GM18907 (cell line): Measurements from ENCODE around the gene PHLPP1.
"Not testable (repeated sequence)": the region's sequence is repeated elsewhere in the genome, so short reads cannot be mapped to it uniquely, and the experiment has no call there.

ENCODE experiments used
- ATAC-seq: cut with Tn5 transposase; IDR thresholded peaks from one replicate; pipeline ENCODE4 v1.9.1; 2021; ENCODE audit warnings: mild to moderate bottlenecking, moderate library complexity; ENCODE audit not compliant: unreplicated experiment

Gene PHLPP1

DNA sequence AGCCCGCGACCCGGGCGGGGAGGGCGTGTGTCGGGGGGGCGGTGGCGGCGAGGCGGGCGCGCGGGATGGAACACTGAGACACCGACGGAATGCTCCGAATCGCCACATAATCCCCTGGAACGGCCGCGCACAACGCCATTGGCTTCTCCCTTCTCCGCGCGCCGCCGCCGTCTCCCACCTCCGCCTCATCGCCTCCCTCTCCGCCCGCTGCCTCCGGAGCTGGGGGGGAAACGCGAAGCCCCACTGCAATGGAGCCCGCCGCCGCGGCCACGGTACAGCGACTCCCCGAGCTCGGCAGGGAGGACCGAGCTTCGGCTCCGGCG is at the start of gene PHLPP1:
PHLPP1 (plus strand) TSS at position 106 of the 323 bp plus-strand sequence; CDS start at position 249, 143 bp downstream.
- ATAC-seq, result peak; percentile 25

DNA sequence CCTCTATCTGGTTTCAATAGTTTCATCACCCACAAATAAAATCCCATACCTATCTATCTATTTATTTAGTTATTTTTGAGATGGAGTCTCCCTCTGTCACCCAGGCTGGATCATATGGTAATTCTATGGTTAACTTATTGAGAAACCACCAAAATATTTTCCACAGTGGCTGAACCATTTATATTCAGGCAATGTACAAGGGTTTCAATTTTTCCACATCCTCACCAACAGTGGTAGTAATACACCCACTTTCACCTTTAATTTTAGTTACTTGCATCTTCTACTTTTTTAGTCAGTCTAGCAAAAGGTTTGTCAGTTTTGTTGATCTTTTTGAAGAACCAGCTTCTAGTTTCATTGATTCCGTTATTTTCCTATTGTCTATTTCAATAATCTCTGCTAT is 46.1 kb upstream of the PHLPP1 start:
- ATAC-seq, result no peak

DNA sequence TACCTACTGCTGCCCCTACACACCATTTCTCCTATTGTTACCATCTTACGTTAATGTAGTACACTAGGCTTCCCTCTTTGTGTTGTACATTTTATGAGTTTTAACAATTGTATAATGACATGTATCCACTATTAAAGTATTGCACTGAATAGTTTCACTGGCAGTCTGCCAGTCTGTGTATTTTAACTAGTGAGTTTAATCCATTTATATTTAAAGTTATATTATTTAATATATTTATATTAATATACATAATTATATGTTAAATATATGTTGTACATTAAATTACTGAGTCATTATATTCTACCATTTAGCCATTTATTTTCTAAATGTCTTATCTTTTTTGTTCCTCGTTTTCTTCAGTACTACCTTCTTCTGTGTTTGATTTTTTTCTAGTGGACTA is 44.8 kb upstream of the PHLPP1 start:
- ATAC-seq, result no peak

DNA sequence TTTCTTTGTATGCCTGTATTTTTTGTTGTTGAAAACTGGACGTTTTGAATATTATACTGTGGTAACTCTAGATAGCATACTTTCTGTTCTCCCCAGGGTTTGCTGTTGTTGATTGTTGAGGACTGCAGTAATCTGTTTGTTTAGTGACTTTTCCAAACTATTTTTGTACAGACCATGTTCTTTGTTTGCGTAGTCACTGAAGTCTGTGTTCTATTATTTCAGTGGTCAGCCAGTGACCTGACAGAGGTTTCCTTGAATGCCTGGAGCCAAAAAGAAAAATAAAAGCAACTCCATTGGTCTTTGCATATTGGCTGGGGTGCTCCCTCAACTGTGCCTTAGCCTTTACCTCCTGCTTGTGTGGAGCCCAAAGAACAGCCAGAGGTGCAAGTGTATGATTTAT is 42.7 kb upstream of the PHLPP1 start:
- no peak for ATAC-seq

DNA sequence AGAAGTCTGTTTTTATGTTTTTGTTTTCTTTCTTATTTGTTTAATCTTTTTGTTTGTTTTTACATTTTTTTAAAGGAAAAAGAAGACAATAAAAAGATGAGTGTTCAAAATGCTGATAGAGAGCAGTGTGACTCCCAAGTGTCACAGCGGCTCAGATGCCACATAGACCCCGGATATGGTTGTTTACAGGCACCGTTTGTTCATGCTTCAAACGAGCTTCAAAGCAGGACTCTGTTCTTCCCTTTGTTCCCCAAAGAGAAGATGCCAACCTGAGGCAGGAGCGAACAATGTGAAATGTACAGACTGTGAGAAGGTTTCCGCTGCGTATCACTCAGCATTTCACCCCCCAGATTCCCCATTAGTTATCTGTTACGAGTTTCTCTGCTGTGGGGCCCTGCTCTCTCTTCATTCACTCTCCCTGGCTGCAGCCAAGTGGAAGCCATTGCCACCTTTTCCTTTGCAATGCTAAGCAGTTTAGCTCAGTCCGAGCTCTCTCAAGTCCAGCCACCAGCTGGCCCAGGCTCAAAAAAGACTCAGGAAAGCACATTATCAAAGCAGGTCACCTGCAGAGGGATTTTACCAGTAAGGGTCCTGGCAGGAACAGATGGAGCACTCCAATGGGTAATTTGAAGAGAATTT is 36.4 kb upstream of the PHLPP1 start:
- ATAC-seq, result no peak

DNA sequence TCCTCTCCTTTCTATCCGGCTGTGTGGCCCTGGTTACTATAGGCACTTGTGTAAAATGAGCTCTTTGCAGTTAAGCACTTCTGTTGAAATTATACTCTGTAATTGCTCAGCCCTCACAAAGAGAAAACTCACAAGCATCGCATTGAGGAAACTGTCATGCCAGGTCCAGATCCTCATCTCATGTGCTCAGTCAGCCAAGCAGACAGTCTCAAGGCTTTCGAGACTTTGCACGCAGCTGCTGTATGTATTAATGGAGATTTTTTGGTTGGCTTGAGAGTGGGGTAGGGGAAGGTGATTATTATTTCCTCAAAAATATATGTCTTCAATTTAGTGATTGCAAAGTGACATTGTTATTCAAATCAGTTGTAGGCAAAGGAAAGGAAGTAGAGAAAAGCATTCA is 33.0 kb upstream of the PHLPP1 start:
- ATAC-seq, result no peak

DNA sequence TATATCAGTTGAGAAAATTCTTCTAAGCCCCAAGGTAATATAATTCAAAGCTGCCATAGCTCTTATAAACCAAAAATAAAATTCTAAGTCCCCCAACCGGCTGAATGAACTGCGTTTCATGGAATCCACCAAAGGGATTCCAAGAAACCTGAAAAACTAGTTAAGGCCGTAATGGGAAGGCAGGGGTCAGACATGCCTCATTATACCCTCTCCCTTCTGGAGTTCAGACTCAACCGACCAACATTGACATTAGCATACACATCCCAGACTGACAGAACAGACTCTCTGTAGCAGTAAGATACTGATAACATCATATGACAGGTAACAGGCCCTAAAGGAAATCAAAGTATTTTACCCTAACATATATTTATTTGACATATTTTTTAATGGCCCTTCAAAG is 31.4 kb upstream of the PHLPP1 start:
- no peak for ATAC-seq

DNA sequence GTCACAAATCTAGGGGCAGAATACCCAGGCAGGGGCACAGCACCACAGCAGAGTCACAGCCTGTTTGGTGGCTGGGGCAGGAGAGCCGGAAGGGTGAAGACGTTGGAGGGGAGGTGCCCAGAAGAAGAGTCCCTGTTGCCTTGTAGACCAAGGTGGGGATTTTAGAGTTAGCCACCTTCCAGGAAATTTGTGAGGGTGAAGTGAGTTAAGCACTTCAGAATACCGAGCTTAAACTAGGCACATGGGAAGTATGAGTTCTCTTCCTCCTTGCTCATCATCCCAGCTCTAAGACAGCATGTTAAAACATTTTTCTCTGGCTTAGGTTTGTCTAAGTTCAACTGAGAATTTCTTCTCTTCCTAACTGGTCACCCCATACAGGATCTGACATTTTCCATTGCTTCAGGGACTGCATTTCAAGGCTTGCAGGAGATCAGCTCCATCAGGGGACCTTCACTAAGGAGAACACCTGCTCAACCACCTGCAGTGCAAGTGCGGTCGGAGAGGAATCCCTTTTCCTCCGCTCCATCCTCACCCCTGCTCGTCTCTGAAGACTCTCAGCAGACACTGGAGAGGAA is 26.5 kb upstream of the PHLPP1 start:
- no peak for ATAC-seq

DNA sequence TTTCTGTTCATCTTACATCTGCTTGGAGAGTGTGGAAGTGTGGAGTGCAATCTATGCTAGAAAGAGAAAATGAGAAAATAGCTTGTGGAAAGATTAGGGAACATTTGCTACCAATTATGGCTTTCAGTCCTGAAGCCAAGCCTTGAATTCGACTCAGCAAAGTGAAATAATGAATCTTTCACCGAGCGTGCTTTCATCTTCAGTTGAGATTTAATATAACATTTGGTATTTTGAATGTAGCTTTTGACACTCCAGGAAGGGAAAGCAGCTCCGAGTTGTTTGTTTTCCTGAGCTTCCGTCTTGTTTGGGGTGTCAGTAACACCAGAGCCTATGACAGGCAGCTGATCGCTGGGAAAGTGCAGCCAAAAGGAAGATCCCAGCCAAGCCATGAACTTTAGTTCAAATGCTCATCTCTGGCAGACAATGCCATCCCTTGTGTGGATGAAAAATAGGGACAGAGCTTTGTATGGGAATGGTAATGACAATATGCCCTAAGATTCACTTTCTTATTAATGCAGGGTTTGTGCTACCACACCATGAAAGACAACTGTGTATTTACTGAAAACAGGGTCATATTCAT is 25.0 kb upstream of the PHLPP1 start:
- no peak for ATAC-seq

DNA sequence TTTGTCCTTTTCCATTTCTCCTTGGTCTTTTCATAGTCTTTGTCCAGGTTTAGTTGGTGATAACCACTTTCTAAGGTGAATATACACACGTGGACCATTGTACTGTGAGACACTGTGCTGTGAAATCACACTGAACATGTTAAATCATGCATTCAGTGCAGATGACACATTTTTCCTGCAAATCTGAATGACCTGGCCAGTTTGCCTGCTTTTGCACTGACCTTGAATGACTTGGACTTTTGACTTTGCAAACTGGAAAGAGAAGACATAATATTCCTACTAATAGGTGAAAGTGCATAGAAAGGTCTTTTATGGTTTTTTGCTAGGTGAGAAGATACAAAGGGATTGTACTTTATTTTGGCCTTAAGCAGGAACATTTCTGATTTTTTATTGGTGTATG is 21.7 kb upstream of the PHLPP1 start:
- no peak for ATAC-seq

DNA sequence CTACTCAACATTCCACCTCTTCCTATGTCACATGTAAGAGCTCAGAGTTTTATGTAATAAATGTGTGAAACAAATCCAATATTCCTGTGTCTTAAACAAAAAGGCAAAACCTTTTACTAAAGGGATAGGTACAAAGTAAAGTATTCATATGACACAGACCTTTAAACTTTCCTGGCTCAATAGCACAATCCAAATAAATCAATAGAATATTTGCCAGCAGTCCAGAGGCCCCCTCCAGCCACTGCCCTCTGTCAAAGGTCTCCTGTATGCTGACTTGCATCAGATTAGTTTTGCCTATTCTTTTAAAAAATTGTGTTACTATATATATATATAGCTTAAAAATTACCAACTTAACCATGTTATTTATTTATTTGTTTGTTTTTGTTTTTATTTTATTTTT is 17.7 kb upstream of the PHLPP1 start:
- ATAC-seq, result no peak

DNA sequence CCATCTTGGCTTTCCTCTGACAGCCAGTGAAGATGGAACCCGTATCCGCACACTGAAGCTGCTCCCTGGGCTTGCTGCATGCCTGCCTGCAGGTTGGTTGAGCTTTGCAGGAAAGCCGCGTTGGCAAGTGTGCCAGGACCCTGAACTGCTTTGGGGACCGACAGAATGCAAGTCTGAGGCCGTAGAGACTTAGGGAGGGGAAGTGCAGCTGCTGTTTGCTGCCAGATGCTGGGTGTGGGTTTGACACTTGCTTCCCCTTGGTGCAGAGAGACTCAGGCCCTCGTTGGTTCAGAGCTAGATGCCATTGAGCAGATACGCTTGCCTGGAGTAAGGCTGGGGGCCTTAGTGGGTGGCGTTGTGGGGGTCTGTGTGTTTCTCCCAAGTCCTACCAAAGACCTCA is 13.1 kb upstream of the PHLPP1 start:
- no peak for ATAC-seq

DNA sequence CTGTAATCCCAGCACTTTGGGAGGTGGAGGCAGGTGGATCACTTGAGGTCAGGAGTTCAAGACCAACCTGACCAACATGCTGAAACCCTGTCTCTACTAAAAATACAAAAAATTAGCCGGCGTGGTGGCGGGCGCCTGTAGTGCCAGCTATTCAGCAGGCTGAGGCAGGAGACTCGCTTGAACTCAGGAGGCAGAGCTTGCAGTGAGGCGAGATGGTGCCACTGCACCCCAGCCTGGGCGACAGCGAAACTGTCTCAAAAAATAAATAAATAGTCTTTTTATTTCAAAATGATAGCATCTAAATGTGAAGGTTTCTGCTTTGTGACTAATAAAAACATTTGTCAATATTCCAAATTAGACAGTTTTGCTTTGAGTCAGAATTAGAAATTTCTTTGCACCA is 8.5 kb upstream of the PHLPP1 start:
- not testable (repeated sequence) for ATAC-seq

DNA sequence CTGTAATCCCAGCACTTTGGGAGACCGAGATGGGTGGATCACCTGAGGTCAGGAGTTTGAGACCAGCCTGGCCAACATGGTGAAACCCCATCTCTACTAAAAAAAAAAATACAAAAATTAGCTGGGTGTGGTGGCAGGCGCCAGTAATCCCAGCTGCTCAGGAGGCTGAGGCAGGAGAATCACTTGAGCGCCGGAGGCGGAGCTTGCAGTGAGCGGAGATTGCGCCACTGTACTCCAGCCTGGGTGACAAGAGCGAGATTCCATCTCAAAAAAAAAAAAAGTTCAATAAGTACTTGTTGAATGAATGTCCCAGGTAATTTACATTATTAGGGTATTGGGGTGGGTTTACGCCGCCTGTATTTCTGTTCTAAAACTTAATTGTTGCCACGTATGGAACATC is 5.4 kb upstream of the PHLPP1 start:
- not testable (repeated sequence) for ATAC-seq

DNA sequence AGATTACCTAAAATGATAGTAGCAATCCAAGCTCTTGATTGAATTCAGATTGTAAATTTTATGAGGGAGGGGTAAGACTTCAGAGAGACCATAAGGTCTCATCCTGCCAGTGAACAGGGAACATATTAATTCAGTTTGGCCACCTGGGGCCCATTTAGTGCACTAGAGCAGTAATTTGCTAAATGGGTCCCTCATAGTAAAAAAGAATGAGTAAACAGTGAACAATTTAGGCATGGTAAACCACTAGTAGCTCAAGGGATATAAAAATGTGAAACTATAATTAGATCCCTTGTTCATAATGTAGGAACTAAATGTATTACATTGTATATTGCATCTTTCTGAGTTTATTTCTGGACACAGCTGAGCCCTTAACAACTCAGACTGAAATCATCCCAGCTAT is 4.9 kb upstream of the PHLPP1 start:
- no peak for ATAC-seq

DNA sequence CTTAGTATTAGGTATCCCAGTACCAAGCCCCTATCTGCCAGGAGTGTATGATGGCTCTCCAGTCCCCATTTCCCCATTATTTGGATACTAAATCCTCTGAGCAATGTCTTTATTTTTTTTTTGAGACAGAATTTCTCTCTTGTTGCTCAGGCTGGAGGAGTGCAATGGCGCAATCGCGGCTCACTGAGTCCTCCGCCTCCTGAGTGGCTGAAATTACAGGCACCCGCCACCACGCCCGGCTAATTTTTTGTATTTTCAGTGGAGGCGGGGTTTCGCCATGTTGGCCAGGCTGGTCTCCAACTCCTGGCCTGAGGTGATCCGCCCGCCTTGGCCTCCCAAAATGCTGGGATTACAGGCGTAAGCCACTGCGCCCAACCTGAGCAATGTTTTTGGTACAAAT is 3.6 kb upstream of the PHLPP1 start:
- ATAC-seq, result no peak

DNA sequence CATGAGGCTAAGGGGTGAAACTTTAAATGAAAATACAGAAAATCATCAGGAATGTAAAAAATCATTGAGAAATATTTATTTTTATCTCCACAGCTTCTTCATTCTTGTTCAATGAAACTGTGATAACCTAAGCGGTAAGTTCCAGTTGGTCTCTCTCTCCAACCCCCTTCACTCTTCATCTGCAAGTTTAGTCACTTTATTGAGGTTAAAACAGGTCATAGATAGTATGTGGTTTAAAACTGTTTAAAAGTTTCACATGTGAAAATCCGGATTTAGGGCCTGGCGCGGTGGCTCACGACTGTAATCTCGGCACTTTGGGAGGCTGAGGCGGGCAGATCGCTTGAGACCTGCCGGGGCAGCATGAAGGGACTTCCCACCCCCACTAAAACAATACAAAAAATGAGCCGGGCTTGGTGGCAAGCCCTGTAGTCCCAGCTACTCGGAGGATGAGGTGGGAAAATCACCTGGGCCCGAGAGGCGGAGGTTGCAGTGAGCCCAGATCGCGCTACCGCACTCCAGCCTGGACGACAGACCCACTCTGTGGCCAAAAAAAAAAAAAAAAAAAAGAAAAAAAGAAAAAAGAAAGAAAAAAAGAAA is 1.6 kb upstream of the PHLPP1 start:
- no peak for ATAC-seq

DNA sequence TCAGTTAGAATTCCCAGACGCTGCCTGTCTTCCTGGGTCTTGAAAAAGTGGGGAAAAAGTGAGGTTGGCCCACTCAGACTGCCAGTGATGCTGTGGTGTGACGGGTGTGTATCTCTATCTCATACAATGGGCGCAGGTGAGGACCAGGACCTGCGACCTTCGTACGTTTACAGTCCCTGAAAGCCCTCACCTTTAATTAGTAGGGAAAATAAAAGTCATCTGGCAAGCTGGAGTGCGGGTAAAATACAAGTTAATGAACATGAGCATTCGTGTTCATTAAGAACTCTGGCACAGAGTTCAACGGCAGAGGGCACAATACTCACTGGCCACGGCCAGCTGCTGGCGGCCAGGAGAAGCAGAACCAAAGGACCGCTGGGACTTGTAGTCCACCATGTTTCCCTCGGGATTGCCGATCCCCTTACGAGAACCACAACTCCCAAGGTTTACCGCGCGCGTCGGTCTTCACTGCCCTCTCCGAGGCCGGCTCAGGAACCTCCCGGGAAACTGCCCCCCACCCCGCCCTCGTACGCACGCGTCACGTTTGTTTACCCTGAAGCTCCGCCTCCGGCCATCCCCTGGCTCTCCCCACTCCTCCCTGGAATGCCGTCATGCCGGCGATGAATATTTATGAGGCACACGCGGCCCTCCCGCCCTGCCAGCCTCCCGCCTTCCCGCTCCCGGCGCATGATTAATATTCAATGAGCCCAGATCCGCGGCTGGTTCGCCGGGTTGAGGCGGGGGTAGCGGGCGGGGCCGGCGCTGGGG is 488 bp upstream of the PHLPP1 start:
- peak; percentile 72 for ATAC-seq

DNA sequence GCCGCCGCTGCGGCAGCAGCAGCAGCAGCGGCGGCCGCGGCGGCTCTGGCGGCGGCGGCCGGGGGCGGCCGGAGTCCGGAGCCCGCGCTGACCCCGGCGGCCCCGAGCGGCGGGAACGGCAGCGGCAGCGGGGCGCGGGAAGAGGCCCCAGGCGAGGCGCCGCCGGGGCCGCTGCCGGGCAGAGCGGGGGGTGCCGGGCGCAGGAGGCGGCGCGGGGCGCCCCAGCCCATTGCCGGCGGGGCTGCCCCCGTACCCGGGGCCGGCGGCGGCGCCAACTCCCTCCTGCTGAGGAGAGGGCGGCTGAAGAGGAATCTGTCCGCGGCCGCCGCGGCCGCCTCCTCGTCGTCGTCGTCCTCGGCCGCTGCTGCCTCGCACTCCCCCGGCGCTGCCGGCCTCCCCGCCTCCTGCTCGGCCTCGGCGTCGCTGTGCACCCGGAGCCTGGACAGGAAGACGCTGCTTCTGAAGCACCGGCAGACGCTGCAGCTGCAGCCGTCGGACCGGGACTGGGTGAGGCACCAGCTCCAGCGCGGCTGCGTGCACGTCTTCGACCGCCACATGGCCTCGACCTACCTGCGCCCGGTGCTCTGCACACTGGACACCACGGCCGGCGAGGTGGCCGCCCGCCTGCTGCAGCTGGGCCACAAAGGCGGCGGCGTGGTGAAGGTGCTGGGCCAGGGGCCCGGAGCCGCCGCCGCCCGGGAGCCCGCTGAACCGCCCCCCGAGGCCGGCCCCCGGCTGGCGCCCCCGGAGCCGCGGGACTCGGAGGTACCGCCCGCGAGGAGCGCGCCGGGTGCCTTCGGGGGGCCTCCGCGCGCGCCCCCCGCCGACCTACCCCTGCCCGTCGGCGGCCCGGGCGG is 646 bp downstream of the PHLPP1 start:
- peak; percentile 33 for ATAC-seq

DNA sequence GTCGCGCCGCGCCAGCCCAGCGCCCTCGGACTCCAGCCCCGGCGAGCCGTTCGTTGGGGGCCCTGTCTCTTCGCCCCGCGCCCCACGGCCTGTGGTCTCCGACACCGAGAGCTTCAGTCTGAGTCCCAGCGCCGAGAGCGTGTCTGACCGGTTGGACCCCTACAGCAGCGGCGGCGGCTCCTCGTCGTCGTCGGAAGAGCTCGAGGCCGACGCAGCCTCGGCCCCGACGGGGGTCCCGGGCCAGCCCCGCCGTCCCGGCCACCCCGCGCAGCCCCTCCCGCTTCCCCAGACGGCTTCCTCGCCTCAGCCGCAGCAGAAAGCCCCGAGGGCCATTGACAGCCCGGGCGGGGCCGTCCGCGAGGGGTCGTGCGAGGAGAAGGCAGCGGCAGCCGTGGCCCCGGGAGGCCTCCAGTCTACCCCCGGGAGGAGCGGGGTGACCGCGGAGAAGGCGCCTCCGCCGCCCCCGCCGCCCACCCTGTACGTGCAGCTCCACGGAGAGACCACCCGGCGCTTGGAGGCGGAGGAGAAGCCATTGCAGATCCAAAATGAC is 1.4 kb downstream of the PHLPP1 start:
- ATAC-seq, result peak; percentile 33
